Measurements from ENCODE around the gene IDH3B.
A peak's percentile ranks its signal among the peaks of the same experiment; 100 is the strongest.

The IDH3B gene

GRCh38 chr20:2680046-2680445 is 16.0 kb upstream of the IDH3B start:
- Histone ChIP-seq H3K4me1 (ENCODE audit: control insufficient read depth, insufficient read depth, low read length) (no peaks in the 10 kb centered on the region), H3K27me3 (replicated peaks; ENCODE audit: control insufficient read depth, insufficient read depth, low read length) (peaks cover 31% of the 10 kb centered on the region), H3K9ac (ENCODE audit: low read length) (no peak overlapping the region), H3K9me3 (ENCODE audit: control insufficient read depth, low read length) (no peaks in the 10 kb centered on the region), H3K36me3 (ENCODE audit: control insufficient read depth, insufficient read depth, low read length, severe bottlenecking) (no peaks in the 10 kb centered on the region), H3K4me3 (ENCODE audit: low read length) (no peak overlapping the region)
- no peak for DNase-seq (ENCODE audit: low read depth)

GRCh38 chr20:2673453-2673852 is 9.4 kb upstream of the IDH3B start:
- Histone ChIP-seq H3K27me3 (replicated peaks; ENCODE audit: control insufficient read depth, insufficient read depth, low read length) (peaks cover 36% of the 10 kb centered on the region), H3K4me1 (ENCODE audit: control insufficient read depth, insufficient read depth, low read length) (no peaks in the 10 kb centered on the region), H3K36me3 (ENCODE audit: control insufficient read depth, insufficient read depth, low read length, severe bottlenecking) (no peaks in the 10 kb centered on the region), H3K4me3 (ENCODE audit: low read length) (no peak overlapping the region), H3K9me3 (ENCODE audit: control insufficient read depth, low read length) (no peaks in the 10 kb centered on the region), H3K9ac (ENCODE audit: low read length) (no peak overlapping the region)
- DNase-seq (ENCODE audit: low read depth), result no peak

- Histone ChIP-seq H3K27me3 (replicated peaks; ENCODE audit: control insufficient read depth, insufficient read depth, low read length) (peaks cover 26% of the 10 kb centered on the region), H3K9ac (ENCODE audit: low read length) (no peak overlapping the region), H3K4me3 (ENCODE audit: low read length) (no peak overlapping the region), H3K4me1 (ENCODE audit: control insufficient read depth, insufficient read depth, low read length) (no peaks in the 10 kb centered on the region), H3K36me3 (ENCODE audit: control insufficient read depth, insufficient read depth, low read length, severe bottlenecking) (no peaks in the 10 kb centered on the region), H3K9me3 (ENCODE audit: control insufficient read depth, low read length) (no peaks in the 10 kb centered on the region)
- no peak for DNase-seq (ENCODE audit: low read depth)
Observed at GRCh38 chr20:2672446-2672845, 8.4 kb upstream of the IDH3B start.

GRCh38 chr20:2671977-2672376 is 8.0 kb upstream of the IDH3B start:
- Histone ChIP-seq H3K4me1 (ENCODE audit: control insufficient read depth, insufficient read depth, low read length) (no peaks in the 10 kb centered on the region), H3K27me3 (replicated peaks; ENCODE audit: control insufficient read depth, insufficient read depth, low read length) (peaks cover 21% of the 10 kb centered on the region), H3K36me3 (ENCODE audit: control insufficient read depth, insufficient read depth, low read length, severe bottlenecking) (no peaks in the 10 kb centered on the region), H3K4me3 (ENCODE audit: low read length) (no peak overlapping the region), H3K9ac (ENCODE audit: low read length) (no peak overlapping the region), H3K9me3 (ENCODE audit: control insufficient read depth, low read length) (no peaks in the 10 kb centered on the region)
- no peak for DNase-seq (ENCODE audit: low read depth)

GRCh38 chr20:2663364-2663886 is 591 bp downstream of the IDH3B start:
- Histone ChIP-seq H3K4me3 (ENCODE audit: low read length) (peak overlapping the region; percentile 98), H3K9ac (ENCODE audit: low read length) (peak overlapping the region; percentile 94), H3K27me3 (replicated peaks; ENCODE audit: control insufficient read depth, insufficient read depth, low read length) (no peaks in the 10 kb centered on the region), H3K9me3 (ENCODE audit: control insufficient read depth, low read length) (no peaks in the 10 kb centered on the region), H3K4me1 (ENCODE audit: control insufficient read depth, insufficient read depth, low read length) (peaks cover 11% of the 10 kb centered on the region), H3K36me3 (ENCODE audit: control insufficient read depth, insufficient read depth, low read length, severe bottlenecking) (peaks cover 38% of the 10 kb centered on the region)
- DNase-seq (ENCODE audit: low read depth), result no peak

GRCh38 chr20:2659547-2659946 is 4.5 kb downstream of the IDH3B start:
- H3K4me3 ChIP-seq (ENCODE audit: low read length), result no peak overlapping the region
- no peak for DNase-seq (ENCODE audit: low read depth)
- H3K9me3 ChIP-seq (ENCODE audit: control insufficient read depth, low read length), result no peaks in the 10 kb centered on the region
- H3K4me1 ChIP-seq (ENCODE audit: control insufficient read depth, insufficient read depth, low read length), result peaks cover 15% of the 10 kb centered on the region
- no peak overlapping the region for H3K9ac ChIP-seq (ENCODE audit: low read length)
- H3K36me3 ChIP-seq (ENCODE audit: control insufficient read depth, insufficient read depth, low read length, severe bottlenecking), result peaks cover 77% of the 10 kb centered on the region
- H3K27me3 ChIP-seq (replicated peaks; ENCODE audit: control insufficient read depth, insufficient read depth, low read length), result no peaks in the 10 kb centered on the region

- no peak overlapping the region for H3K4me3 ChIP-seq (ENCODE audit: low read length)
- H3K36me3 ChIP-seq (ENCODE audit: control insufficient read depth, insufficient read depth, low read length, severe bottlenecking), result peaks cover 84% of the 10 kb centered on the region
- DNase-seq (ENCODE audit: low read depth), result no peak
- H3K4me1 ChIP-seq (ENCODE audit: control insufficient read depth, insufficient read depth, low read length), result peaks cover 20% of the 10 kb centered on the region
- H3K27me3 ChIP-seq (replicated peaks; ENCODE audit: control insufficient read depth, insufficient read depth, low read length), result no peaks in the 10 kb centered on the region
- H3K9ac ChIP-seq (ENCODE audit: low read length), result no peak overlapping the region
- no peaks in the 10 kb centered on the region for H3K9me3 ChIP-seq (ENCODE audit: control insufficient read depth, low read length)
Observed at GRCh38 chr20:2658414-2659354, 5.3 kb downstream of the IDH3B start.

- H3K4me3 ChIP-seq (ENCODE audit: low read length), result no peak overlapping the region
- DNase-seq (ENCODE audit: low read depth), result no peak
- H3K4me1 ChIP-seq (ENCODE audit: control insufficient read depth, insufficient read depth, low read length), result peaks cover 14% of the 10 kb centered on the region
- no peaks in the 10 kb centered on the region for H3K9me3 ChIP-seq (ENCODE audit: control insufficient read depth, low read length)
- no peak overlapping the region for H3K9ac ChIP-seq (ENCODE audit: low read length)
- peaks cover 84% of the 10 kb centered on the region for H3K36me3 ChIP-seq (ENCODE audit: control insufficient read depth, insufficient read depth, low read length, severe bottlenecking)
- no peaks in the 10 kb centered on the region for H3K27me3 ChIP-seq (replicated peaks; ENCODE audit: control insufficient read depth, insufficient read depth, low read length)
Observed at GRCh38 chr20:2657674-2658073, 6.3 kb downstream of the IDH3B start.

- peaks cover 82% of the 10 kb centered on the region for H3K36me3 ChIP-seq (ENCODE audit: control insufficient read depth, insufficient read depth, low read length, severe bottlenecking)
- H3K4me1 ChIP-seq (ENCODE audit: control insufficient read depth, insufficient read depth, low read length), result peaks cover 14% of the 10 kb centered on the region
- no peaks in the 10 kb centered on the region for H3K27me3 ChIP-seq (replicated peaks; ENCODE audit: control insufficient read depth, insufficient read depth, low read length)
- H3K9me3 ChIP-seq (ENCODE audit: control insufficient read depth, low read length), result no peaks in the 10 kb centered on the region
- DNase-seq (ENCODE audit: low read depth), result no peak
- no peak overlapping the region for H3K4me3 ChIP-seq (ENCODE audit: low read length)
- no peak overlapping the region for H3K9ac ChIP-seq (ENCODE audit: low read length)
Observed at GRCh38 chr20:2657241-2657640, 6.8 kb downstream of the IDH3B start.

- no peak overlapping the region for H3K4me3 ChIP-seq (ENCODE audit: low read length)
- H3K27me3 ChIP-seq (replicated peaks; ENCODE audit: control insufficient read depth, insufficient read depth, low read length), result no peaks in the 10 kb centered on the region
- peaks cover 14% of the 10 kb centered on the region for H3K4me1 ChIP-seq (ENCODE audit: control insufficient read depth, insufficient read depth, low read length)
- peaks cover 75% of the 10 kb centered on the region for H3K36me3 ChIP-seq (ENCODE audit: control insufficient read depth, insufficient read depth, low read length, severe bottlenecking)
- H3K9ac ChIP-seq (ENCODE audit: low read length), result peak overlapping the region; percentile 27
- DNase-seq (ENCODE audit: low read depth), result no peak
- H3K9me3 ChIP-seq (ENCODE audit: control insufficient read depth, low read length), result no peaks in the 10 kb centered on the region
Observed at GRCh38 chr20:2656471-2657117, 7.4 kb downstream of the IDH3B start.

- peaks cover 67% of the 10 kb centered on the region for H3K36me3 ChIP-seq (ENCODE audit: control insufficient read depth, insufficient read depth, low read length, severe bottlenecking)
Observed at GRCh38 chr20:2655331-2656116, 8.5 kb downstream of the IDH3B start.

More at GRCh38 chr20:2655331-2656116, 8.5 kb downstream of the IDH3B start:
- Histone ChIP-seq H3K9me3 (ENCODE audit: control insufficient read depth, low read length) (no peaks in the 10 kb centered on the region), H3K4me1 (ENCODE audit: control insufficient read depth, insufficient read depth, low read length) (peaks cover 21% of the 10 kb centered on the region), H3K4me3 (ENCODE audit: low read length) (no peak overlapping the region), H3K9ac (ENCODE audit: low read length) (peak overlapping the region; percentile 94), H3K27me3 (replicated peaks; ENCODE audit: control insufficient read depth, insufficient read depth, low read length) (no peaks in the 10 kb centered on the region)
- DNase-seq (ENCODE audit: low read depth), result no peak
